IMR-90 (cell line): ENCODE data around the gene SNX21. TPM values are rescaled to one million over a fixed set of nuclear protein-coding genes. Genes with fewer than 3 reads are reported as not detected.
"Not testable (repeated sequence)": the region's sequence is repeated elsewhere in the genome, so short reads cannot be mapped to it uniquely, and the experiment has no call there.

ENCODE experiments used
- ATAC-seq: fragments of 200-7000 bp; cut with Tn5 transposase; 2 replicates; pipeline ENCODE4 v1.9.1; 2020; ENCODE audit warnings: low read depth, mild to moderate bottlenecking, moderate library complexity
- BruUV-seq: library from RNA; stranded (reverse); fragments of 400-500 nt; replicated peaks from 2 replicates; lab custom pipeline; 2021; lab: Mats Ljungman, UMichigan
- CTCF ChIA-PET: fragments of 300-600 bp; formaldehyde crosslinking; extraction: SDS; loops from one replicate; lab custom pipeline; 2021; ENCODE audit warnings: antibody characterized with exemption; lab: Yijun Ruan, JAX
- POLR2A ChIA-PET: fragments of 300-600 bp; sonication (Branson Sonifier 250); formaldehyde crosslinking; loops from one replicate; lab custom pipeline; 2022; ENCODE audit warnings: antibody characterized with exemption; ENCODE audit not compliant: unreplicated experiment; lab: Charles Lee
- DNase-seq: peaks from one replicate; pipeline ENCODE4 v3.0.0; 2013
- H2AFZ ChIP-seq: replicated peaks from 2 replicates; pipeline ENCODE3; 2013; ENCODE audit warnings: low read length, mild to moderate bottlenecking; ENCODE audit not compliant: poor library complexity
- H2AK5ac ChIP-seq: 2 replicates; pipeline ENCODE4 v1.6.1; 2013; ENCODE audit warnings: low read depth, low read length, inconsistent platforms
- H2AK9ac ChIP-seq: replicated peaks from 2 replicates; pipeline ENCODE3; 2013; ENCODE audit warnings: mild to moderate bottlenecking, low read depth, low read length, moderate library complexity; ENCODE audit not compliant: poor library complexity
- H2BK120ac ChIP-seq: 2 replicates; pipeline ENCODE4 v1.6.1; 2013; ENCODE audit warnings: low read depth, low read length, inconsistent platforms
- H2BK15ac ChIP-seq: 3 replicates; pipeline ENCODE4 v1.6.1; 2013; ENCODE audit warnings: low read depth, low read length, inconsistent platforms
- H2BK20ac ChIP-seq: 2 replicates; pipeline ENCODE4 v1.6.1; 2013; ENCODE audit warnings: low read depth, mild to moderate bottlenecking, inconsistent platforms, low read length, moderate library complexity
- H2BK5ac ChIP-seq: 2 replicates; pipeline ENCODE4 v1.6.1; 2013; ENCODE audit warnings: mild to moderate bottlenecking, low read depth, low read length, inconsistent platforms; ENCODE audit not compliant: poor library complexity, severe bottlenecking
- H3K14ac ChIP-seq: replicated peaks from 2 replicates; pipeline ENCODE4 v1.6.1; 2013; ENCODE audit warnings: low read depth, low read length, inconsistent platforms
- H3K18ac ChIP-seq: 2 replicates; pipeline ENCODE4 v1.6.1; 2013; ENCODE audit warnings: low read depth, low read length, control low read depth
- H3K23ac ChIP-seq: 2 replicates; pipeline ENCODE4 v1.6.1; 2013; ENCODE audit warnings: low read depth, low read length, inconsistent platforms
- H3K27ac ChIP-seq: 2 replicates; pipeline ENCODE4 v1.5.1; 2013; ENCODE audit warnings: mild to moderate bottlenecking, control low read depth, low read length; ENCODE audit not compliant: insufficient read depth
- H3K27me3 ChIP-seq: 2 replicates; pipeline ENCODE4 v1.6.1; 2013; ENCODE audit warnings: low read length; ENCODE audit not compliant: control insufficient read depth, insufficient read depth
- H3K36me3 ChIP-seq: 2 replicates; pipeline ENCODE4 v1.6.1; 2013; ENCODE audit warnings: low read length, mixed read lengths; ENCODE audit not compliant: control insufficient read depth, insufficient read depth
- H3K4ac ChIP-seq: 2 replicates; pipeline ENCODE4 v1.6.1; 2013; ENCODE audit warnings: low read depth, low read length, inconsistent platforms
- H3K4me1 ChIP-seq: 2 replicates; pipeline ENCODE4 v1.6.1; 2013; ENCODE audit warnings: low read length, mixed read lengths; ENCODE audit not compliant: control insufficient read depth, insufficient read depth
- H3K4me2 ChIP-seq: 2 replicates; pipeline ENCODE4 v1.6.1; 2013; ENCODE audit warnings: low read depth, mild to moderate bottlenecking, control low read depth, low read length, moderate library complexity
- H3K4me3 ChIP-seq: 2 replicates; pipeline ENCODE4 v1.5.1; 2013; ENCODE audit warnings: low read depth, mild to moderate bottlenecking, control low read depth, low read length, moderate library complexity; ENCODE audit not compliant: insufficient read depth
- H3K56ac ChIP-seq: 2 replicates; pipeline ENCODE4 v1.6.1; 2013; ENCODE audit warnings: low read length, inconsistent platforms; ENCODE audit not compliant: insufficient read depth; ENCODE audit errors: extremely low read depth
- H3K79me1 ChIP-seq, 2 experiments: 2 replicates each; pipeline ENCODE4 v1.6.1; 2013; ENCODE audit warnings: low read length in 2 of 2, inconsistent platforms in 1 of 2, low read depth in 1 of 2
- H3K9ac ChIP-seq: 2 replicates; pipeline ENCODE4 v1.6.1; 2013; ENCODE audit warnings: low read depth, low read length, control low read depth
- H3K9me1 ChIP-seq: 2 replicates; pipeline ENCODE4 v1.6.1; 2013; ENCODE audit warnings: low read length, inconsistent platforms; ENCODE audit not compliant: insufficient read depth
- H3K9me3 ChIP-seq: 2 replicates; pipeline ENCODE4 v1.6.1; 2013; ENCODE audit warnings: low read length; ENCODE audit not compliant: control insufficient read depth, insufficient read depth
- H4K20me1 ChIP-seq: 2 replicates; pipeline ENCODE4 v1.6.1; 2013; ENCODE audit warnings: low read length, inconsistent platforms; ENCODE audit not compliant: insufficient read depth
- H4K5ac ChIP-seq: 2 replicates; pipeline ENCODE4 v1.6.1; 2013; ENCODE audit warnings: mild to moderate bottlenecking, low read depth, low read length, control low read depth
- H4K8ac ChIP-seq, 2 experiments: 2 replicates each; pipeline ENCODE4 v1.6.1; 2013; ENCODE audit warnings: low read depth in 2 of 2, low read length in 2 of 2, control low read depth in 1 of 2, inconsistent platforms in 1 of 2
- H4K91ac ChIP-seq: 2 replicates; pipeline ENCODE4 v1.6.1; 2013; ENCODE audit warnings: low read depth, low read length, inconsistent platforms; ENCODE audit not compliant: insufficient read depth
- WGBS, 2 experiments: methylation state at CpG; one replicate each; pipeline versions ENCODE4 v1.1.5 to v1.1.7; 2013; ENCODE audit warnings: missing lambda C conversion rate in 2 of 2; ENCODE audit not compliant: insufficient read length in 1 of 2; ENCODE audit errors: extremely low coverage in 2 of 2; 5-methylcytosine and 5-hydroxymethylcytosine counted together
- dilution Hi-C: fragments of 300-500 bp; cut with HindIII; formaldehyde crosslinking; loops from one replicate; pipeline ENCODE4 v1.14.3; 2018; ENCODE audit warnings: low sequenced_read_pairs; ENCODE audit not compliant: unreplicated experiment
- in situ Hi-C: fragments of 300-500 bp; cut with MboI; formaldehyde crosslinking; loops from 3 replicates; pipeline ENCODE4 v1.14.3; 2019; ENCODE audit warnings: low sequenced_read_pairs, inconsistent platforms, mixed read lengths
- intact Hi-C: fragments of 100-400 bp; cut with micrococcal nuclease; formaldehyde crosslinking; loops from 2 replicates; pipeline ENCODE4 v1.10.0; 2022
- polyA plus RNA-seq, 3 experiments: library from polyadenylated mRNA; depleted of rRNA; stranded (reverse); fragments of >200 nt; gene quantifications; 2 replicates each; pipeline ENCODE4 v1.2.3, GENCODE V29; 2012; ENCODE audit warnings: low replicate concordance in 1 of 3
- total RNA-seq: library from RNA; depleted of rRNA; stranded (reverse); fragments of >200 nt; gene quantifications from 2 replicates; pipeline ENCODE4 v1.2.3, GENCODE V29; 2012

SNX21 gene
- total and polyA plus RNA-seq, 2 of the 4 experiments (the other 2 are of a cell fraction) = 11.1 to 17.9 TPM

GRCh38 chr20:45797510-45797909 is 36.1 kb upstream of the SNX21 start:
- ATAC-seq, H3K18ac ChIP-seq, H3K9me1 ChIP-seq, H3K4me2 ChIP-seq, H2BK5ac ChIP-seq, H3K4ac ChIP-seq, H4K91ac ChIP-seq, H3K9ac ChIP-seq, intact Hi-C loops, H2AK5ac ChIP-seq, H3K14ac ChIP-seq, H3K23ac ChIP-seq, H3K27me3 ChIP-seq, H3K9me3 ChIP-seq, H2BK20ac ChIP-seq, H2BK120ac ChIP-seq, H3K4me3 ChIP-seq, H2AK9ac ChIP-seq, DNase-seq, POLR2A ChIA-PET, H3K56ac ChIP-seq, H2AFZ ChIP-seq, BruUV-seq, H4K8ac ChIP-seq, H3K27ac ChIP-seq, H2BK15ac ChIP-seq, dilution Hi-C loops, H4K20me1 ChIP-seq, H3K4me1 ChIP-seq, H4K5ac ChIP-seq, CTCF ChIA-PET: not testable (repeated sequence)
- WGBS, 2 experiments = no CpG with 5 or more reads among the region's 1 CpG
- in situ Hi-C loops = loop anchor here (25.0 kb wide), 3 partner anchors 760 to 1860 kb away; partner anchors contain the start of gene TTPAL
- peaks cover 17 to 24% of the 10 kb centered on the region in 2 experiments for H3K79me1 ChIP-seq
- peaks cover 39% of the 10 kb centered on the region for H3K36me3 ChIP-seq

GRCh38 chr20:45797955-45798354 is 35.6 kb upstream of the SNX21 start:
- peaks cover 13 to 19% of the 10 kb centered on the region in 2 experiments for H3K79me1 ChIP-seq
- H3K4ac ChIP-seq, H3K18ac ChIP-seq, H2AFZ ChIP-seq, H3K4me3 ChIP-seq, H2BK15ac ChIP-seq, H4K20me1 ChIP-seq, H3K4me1 ChIP-seq, H4K8ac ChIP-seq, POLR2A ChIA-PET, H3K9me1 ChIP-seq, H3K27ac ChIP-seq, H2AK9ac ChIP-seq, H3K9ac ChIP-seq, H2AK5ac ChIP-seq, H2BK20ac ChIP-seq, ATAC-seq, DNase-seq, H4K91ac ChIP-seq, H2BK5ac ChIP-seq, H3K9me3 ChIP-seq, dilution Hi-C loops, H2BK120ac ChIP-seq, H3K4me2 ChIP-seq, H3K27me3 ChIP-seq, BruUV-seq, H3K14ac ChIP-seq, H3K23ac ChIP-seq, H3K56ac ChIP-seq, H4K5ac ChIP-seq, intact Hi-C loops: not testable (repeated sequence)
- CTCF ChIA-PET = interaction anchor here (0.9 to 1.5 kb wide), 2 partner anchors 9 to 20 kb away, joined by 4 read pairs; no protein-coding TSS in a partner anchor
- WGBS, 2 experiments = no CpG with 5 or more reads among the region's 3 CpGs
- peaks cover 43% of the 10 kb centered on the region for H3K36me3 ChIP-seq
- in situ Hi-C loops = loop anchor here (25.0 kb wide), 3 partner anchors 761 to 1861 kb away; partner anchors contain the start of gene TTPAL
